SK-N-SH treated with all-trans-retinoic acid at 6 μM for 48 hours (cell line): ENCODE results near the gene PTPRF.

Experiments used
- ATAC-seq: fragments of 200-7000 bp; cut with Tn5 transposase; 3 replicates; pipeline ENCODE4 v1.9.1; 2020; ENCODE audit warnings: mild to moderate bottlenecking, moderate library complexity
- ARNTL ChIP-seq: fragments of 450-650 bp; formaldehyde crosslinking; IDR thresholded peaks from 2 replicates; pipeline ENCODE4 v1.5.0; 2020; ENCODE audit warnings: low read depth, mild to moderate bottlenecking, moderate library complexity, borderline replicate concordance
- BACH2 ChIP-seq: fragments of 250-450 bp; sonication (Bioruptor Pico); IDR thresholded peaks from 2 replicates; pipeline ENCODE4 v1.9.0; 2021; ENCODE audit warnings: mild to moderate bottlenecking, borderline replicate concordance
- CREB5 ChIP-seq: fragments of 250-450 bp; sonication (Bioruptor Pico); IDR thresholded peaks from 2 replicates; pipeline ENCODE4 v1.5.1; 2020; ENCODE audit warnings: low read depth, mild to moderate bottlenecking, moderate library complexity
- CSDC2 ChIP-seq: fragments of 250-450 bp; sonication (Bioruptor Pico); IDR thresholded peaks from 2 replicates; pipeline ENCODE4 v1.5.0; 2020; ENCODE audit warnings: mild to moderate bottlenecking, moderate library complexity
- CSRNP3 ChIP-seq: fragments of 250-450 bp; sonication (Bioruptor Pico); IDR thresholded peaks from 2 replicates; pipeline ENCODE4 v1.5.1; 2021; ENCODE audit warnings: mild to moderate bottlenecking, moderate library complexity
- GLIS3 ChIP-seq: fragments of 250-450 bp; sonication (Bioruptor Pico); IDR thresholded peaks from 2 replicates; pipeline ENCODE4 v1.5.0; 2020; ENCODE audit warnings: mild to moderate bottlenecking, moderate library complexity
- ISL1 ChIP-seq: fragments of 250-450 bp; sonication (Bioruptor Pico); IDR thresholded peaks from 2 replicates; pipeline ENCODE4 v2.1.2; 2022; ENCODE audit warnings: mild to moderate bottlenecking, moderate library complexity
- OSR1 ChIP-seq: fragments of 250-450 bp; sonication (Bioruptor Pico); IDR thresholded peaks from 2 replicates; pipeline ENCODE4 v1.8.0; 2022; ENCODE audit warnings: moderate library complexity, mild to moderate bottlenecking, inconsistent platforms
- PPARA ChIP-seq: fragments of 250-450 bp; sonication (Bioruptor Pico); IDR thresholded peaks from 2 replicates; pipeline ENCODE4 v1.5.0; 2020; ENCODE audit warnings: mild to moderate bottlenecking, borderline replicate concordance
- TCF4 ChIP-seq: fragments of 250-450 bp; sonication (Bioruptor Pico); IDR thresholded peaks from 2 replicates; pipeline ENCODE4 v1.8.0; 2021; ENCODE audit warnings: mild to moderate bottlenecking, moderate library complexity, borderline replicate concordance
- TOX ChIP-seq: fragments of 250-450 bp; sonication (Bioruptor Pico); IDR thresholded peaks from 2 replicates; pipeline ENCODE4 v1.8.0; 2021; ENCODE audit warnings: mild to moderate bottlenecking, moderate library complexity, borderline replicate concordance
- ZC3H10 ChIP-seq: fragments of 250-450 bp; sonication (Bioruptor Pico); IDR thresholded peaks from 2 replicates; pipeline ENCODE4 v1.5.1; 2021; ENCODE audit warnings: mild to moderate bottlenecking, moderate library complexity
- ZFP3 ChIP-seq: fragments of 250-450 bp; sonication (Bioruptor Pico); IDR thresholded peaks from 2 replicates; pipeline ENCODE4 v1.5.0; 2020; ENCODE audit warnings: mild to moderate bottlenecking, moderate library complexity
- ZFP30 ChIP-seq: fragments of 450-650 bp; formaldehyde crosslinking; IDR thresholded peaks from 2 replicates; pipeline ENCODE4 v1.5.0; 2022; ENCODE audit warnings: mild to moderate bottlenecking, moderate library complexity
- ZNF565 ChIP-seq: fragments of 450-650 bp; formaldehyde crosslinking; conservative IDR thresholded peaks from 2 replicates; pipeline ENCODE4 v1.5.0; 2020; ENCODE audit warnings: low read depth, mild to moderate bottlenecking, moderate library complexity
- ZNF70 ChIP-seq: fragments of 450-650 bp; formaldehyde crosslinking; IDR thresholded peaks from 2 replicates; pipeline ENCODE4 v1.5.0; 2020; ENCODE audit warnings: mild to moderate bottlenecking, moderate library complexity
- ZNF8 ChIP-seq: fragments of 450-650 bp; formaldehyde crosslinking; IDR thresholded peaks from 2 replicates; pipeline ENCODE4 v1.5.0; 2020; ENCODE audit warnings: mild to moderate bottlenecking, moderate library complexity
- TF ChIP-seq, protein P1 (sequence below): fragments of 250-450 bp; sonication (Bioruptor Pico); IDR thresholded peaks from 2 replicates; pipeline ENCODE4 v1.8.0; 2021; ENCODE audit warnings: low read depth, mild to moderate bottlenecking, moderate library complexity, borderline replicate concordance
- TF ChIP-seq, protein P2 (sequence below): fragments of 250-450 bp; sonication (Bioruptor Pico); IDR thresholded peaks from 2 replicates; pipeline ENCODE4 v1.5.0; 2020; ENCODE audit warnings: mild to moderate bottlenecking, moderate library complexity

The PTPRF gene

GRCh38 chr1:43538969-43539368 lies 8.3 kb downstream of the PTPRF start:
- ATAC-seq, result no peak
- TF ChIP-seq GLIS3 (CRISPR knock-in tag) (no peak), PPARA (CRISPR knock-in tag) (no peak), CREB5 (CRISPR knock-in tag) (no peak), ZNF70 (CRISPR knock-in tag) (no peak), ZC3H10 (no peak), ZNF565 (CRISPR knock-in tag) (no peak), ZFP30 (no peak), BACH2 (CRISPR knock-in tag) (no peak), ZNF8 (no peak), OSR1 (CRISPR knock-in tag) (no peak), CSRNP3 (CRISPR knock-in tag) (no peak), ARNTL (CRISPR knock-in tag) (no peak), TOX (no peak), CSDC2 (CRISPR knock-in tag) (no peak)
- TF ChIP-seq, protein P1, sequence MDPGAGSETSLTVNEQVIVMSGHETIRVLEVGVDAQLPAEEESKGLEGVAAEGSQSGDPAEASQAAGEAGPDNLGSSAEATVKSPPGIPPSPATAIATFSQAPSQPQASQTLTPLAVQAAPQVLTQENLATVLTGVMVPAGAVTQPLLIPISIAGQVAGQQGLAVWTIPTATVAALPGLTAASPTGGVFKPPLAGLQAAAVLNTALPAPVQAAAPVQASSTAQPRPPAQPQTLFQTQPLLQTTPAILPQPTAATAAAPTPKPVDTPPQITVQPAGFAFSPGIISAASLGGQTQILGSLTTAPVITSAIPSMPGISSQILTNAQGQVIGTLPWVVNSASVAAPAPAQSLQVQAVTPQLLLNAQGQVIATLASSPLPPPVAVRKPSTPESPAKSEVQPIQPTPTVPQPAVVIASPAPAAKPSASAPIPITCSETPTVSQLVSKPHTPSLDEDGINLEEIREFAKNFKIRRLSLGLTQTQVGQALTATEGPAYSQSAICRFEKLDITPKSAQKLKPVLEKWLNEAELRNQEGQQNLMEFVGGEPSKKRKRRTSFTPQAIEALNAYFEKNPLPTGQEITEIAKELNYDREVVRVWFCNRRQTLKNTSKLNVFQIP, result no peak

DNA sequence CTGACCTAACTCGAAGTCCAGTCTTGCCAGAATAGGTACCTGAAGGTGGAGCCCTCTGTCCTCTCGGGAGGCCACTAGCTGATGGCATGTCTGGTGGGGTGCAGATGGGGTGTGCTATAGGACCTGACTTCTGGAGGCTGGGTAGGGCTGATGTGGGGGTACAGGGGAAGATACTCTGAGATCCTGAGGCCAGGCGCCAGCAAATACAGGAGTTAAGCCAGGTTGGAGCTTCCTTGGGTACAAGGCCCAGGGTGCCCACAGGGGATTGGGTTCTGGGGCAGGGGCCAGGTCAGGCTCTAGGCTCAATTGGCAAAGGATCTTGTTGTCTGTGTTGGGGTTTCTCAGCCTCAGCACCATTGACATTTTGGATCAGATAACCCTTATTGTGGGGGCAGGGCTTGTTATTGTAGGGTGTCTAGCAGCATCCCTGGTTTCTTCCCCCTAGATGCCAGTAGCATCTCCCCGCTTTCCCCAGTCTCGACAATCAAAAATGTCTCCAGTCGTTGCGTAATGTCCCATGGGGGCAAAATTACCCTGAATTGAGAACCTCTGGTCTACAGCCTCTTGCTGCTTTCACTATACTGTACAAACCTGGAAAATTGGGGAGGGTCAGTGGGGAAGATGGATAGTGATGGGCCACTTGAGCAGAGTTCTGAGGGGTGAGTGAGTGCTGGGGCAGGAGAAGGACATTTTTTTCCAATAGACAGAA lies 9.2 kb downstream of the PTPRF start:
- no peak for ATAC-seq
- no peak for TF ChIP-seq GLIS3 (CRISPR knock-in tag)
- no peak for TF ChIP-seq ZC3H10
- no peak for TF ChIP-seq CSRNP3 (CRISPR knock-in tag)
- TF ChIP-seq ISL1 (CRISPR knock-in tag), result no peak
- no peak for TF ChIP-seq ZFP3 (CRISPR knock-in tag)
- TF ChIP-seq, protein P1, result no peak
- no peak for TF ChIP-seq ARNTL (CRISPR knock-in tag)
- no peak for TF ChIP-seq TCF4 (CRISPR knock-in tag)
- TF ChIP-seq PPARA (CRISPR knock-in tag), result no peak
- TF ChIP-seq, protein P2, sequence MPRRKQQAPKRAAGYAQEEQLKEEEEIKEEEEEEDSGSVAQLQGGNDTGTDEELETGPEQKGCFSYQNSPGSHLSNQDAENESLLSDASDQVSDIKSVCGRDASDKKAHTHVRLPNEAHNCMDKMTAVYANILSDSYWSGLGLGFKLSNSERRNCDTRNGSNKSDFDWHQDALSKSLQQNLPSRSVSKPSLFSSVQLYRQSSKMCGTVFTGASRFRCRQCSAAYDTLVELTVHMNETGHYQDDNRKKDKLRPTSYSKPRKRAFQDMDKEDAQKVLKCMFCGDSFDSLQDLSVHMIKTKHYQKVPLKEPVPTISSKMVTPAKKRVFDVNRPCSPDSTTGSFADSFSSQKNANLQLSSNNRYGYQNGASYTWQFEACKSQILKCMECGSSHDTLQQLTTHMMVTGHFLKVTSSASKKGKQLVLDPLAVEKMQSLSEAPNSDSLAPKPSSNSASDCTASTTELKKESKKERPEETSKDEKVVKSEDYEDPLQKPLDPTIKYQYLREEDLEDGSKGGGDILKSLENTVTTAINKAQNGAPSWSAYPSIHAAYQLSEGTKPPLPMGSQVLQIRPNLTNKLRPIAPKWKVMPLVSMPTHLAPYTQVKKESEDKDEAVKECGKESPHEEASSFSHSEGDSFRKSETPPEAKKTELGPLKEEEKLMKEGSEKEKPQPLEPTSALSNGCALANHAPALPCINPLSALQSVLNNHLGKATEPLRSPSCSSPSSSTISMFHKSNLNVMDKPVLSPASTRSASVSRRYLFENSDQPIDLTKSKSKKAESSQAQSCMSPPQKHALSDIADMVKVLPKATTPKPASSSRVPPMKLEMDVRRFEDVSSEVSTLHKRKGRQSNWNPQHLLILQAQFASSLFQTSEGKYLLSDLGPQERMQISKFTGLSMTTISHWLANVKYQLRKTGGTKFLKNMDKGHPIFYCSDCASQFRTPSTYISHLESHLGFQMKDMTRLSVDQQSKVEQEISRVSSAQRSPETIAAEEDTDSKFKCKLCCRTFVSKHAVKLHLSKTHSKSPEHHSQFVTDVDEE (CRISPR knock-in tag), result no peak
- TF ChIP-seq OSR1 (CRISPR knock-in tag), result no peak
- TF ChIP-seq, all 23 proteins: peak for 0

- TF ChIP-seq TCF4 (CRISPR knock-in tag), result no peak
- ATAC-seq, result no peak
These were observed 10.0 kb downstream of the PTPRF start for GRCh38 chr1:43540653-43541071.
